ENCODE data around the gene FRAT1. TPM values are rescaled to one million over a fixed set of nuclear protein-coding genes. Genes with fewer than 3 reads are reported as not detected.

Gene FRAT1
- polyA plus RNA-seq, 1 of the 3 experiments (the other 2 are of a cell fraction), result 1.8 TPM

DNA sequence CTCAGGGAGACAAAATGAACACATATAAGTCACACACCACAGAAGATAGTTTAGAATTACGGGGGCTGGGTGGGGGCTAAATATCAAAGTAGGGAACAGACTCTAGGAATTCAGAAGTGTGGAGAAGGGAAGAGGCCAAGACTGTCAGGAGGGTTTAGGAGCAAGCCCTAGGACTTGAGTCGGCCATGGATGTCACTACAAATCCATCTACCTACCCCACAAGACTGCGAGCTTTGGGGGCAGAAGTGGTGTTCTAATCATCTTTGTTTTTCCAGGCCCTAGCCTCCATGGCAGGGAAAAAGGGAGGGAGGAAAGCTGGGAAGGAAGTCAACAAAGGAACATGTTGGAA lies 20.9 kb upstream of the FRAT1 start:
- H4K20me1 ChIP-seq (ENCODE audit: insufficient read depth), result no peaks in the 10 kb centered on the region
- no peaks in the 10 kb centered on the region for H3K79me2 ChIP-seq (ENCODE audit: insufficient read depth)
- no peak for DNase-seq
- no peaks in the 10 kb centered on the region for H3K27me3 ChIP-seq (ENCODE audit: insufficient read depth)
- no peaks in the 10 kb centered on the region for H3K9me3 ChIP-seq
- no peak overlapping the region for H3K9ac ChIP-seq
- H2AFZ ChIP-seq (ENCODE audit: low read depth), result no peak overlapping the region
- H3K27ac ChIP-seq (ENCODE audit: low read depth in 2 of 2, low read length in 1 of 2), result no peak overlapping the region
- H3K36me3 ChIP-seq (replicated peaks in 1 of 2; ENCODE audit: control insufficient read depth in 1 of 2, insufficient read depth in 2 of 2, low read length in 1 of 2), result no peaks in the 10 kb centered on the region
- no peak overlapping the region for H3K4me2 ChIP-seq
- H3K4me3 ChIP-seq (ENCODE audit: low read depth in 2 of 2, low read length in 1 of 2), result no peak overlapping the region
- TF ChIP-seq NRF1 (IDR thresholded peaks at IDR 0.05; ENCODE audit: low read depth, low read length) (no peak), SIN3A (IDR thresholded peaks at IDR 0.05; ENCODE audit: borderline replicate concordance, low read depth, low read length) (no peak), RXRA (IDR thresholded peaks at IDR 0.05; ENCODE audit: borderline replicate concordance, low read depth) (no peak), GABPA (IDR thresholded peaks at IDR 0.05; ENCODE audit: low read depth) (no peak), ELF1 (IDR thresholded peaks at IDR 0.05) (no peak), POLR2AphosphoS5 (IDR thresholded peaks at IDR 0.05; ENCODE audit: low read depth, low read length) (no peak), SMC3 (IDR thresholded peaks at IDR 0.05; ENCODE audit: low read depth, low read length) (no peak), FOSL2 (IDR thresholded peaks at IDR 0.05; ENCODE audit: borderline replicate concordance, low read depth) (no peak), EP300 (IDR thresholded peaks at IDR 0.05; ENCODE audit: borderline replicate concordance in 1 of 2, low read depth in 1 of 2, low read length in 1 of 2) (no peak)
- TF ChIP-seq, protein P1, sequence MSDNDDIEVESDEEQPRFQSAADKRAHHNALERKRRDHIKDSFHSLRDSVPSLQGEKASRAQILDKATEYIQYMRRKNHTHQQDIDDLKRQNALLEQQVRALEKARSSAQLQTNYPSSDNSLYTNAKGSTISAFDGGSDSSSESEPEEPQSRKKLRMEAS (IDR thresholded peaks at IDR 0.05; ENCODE audit: low read depth), result no peak
- TF ChIP-seq, protein P2, sequence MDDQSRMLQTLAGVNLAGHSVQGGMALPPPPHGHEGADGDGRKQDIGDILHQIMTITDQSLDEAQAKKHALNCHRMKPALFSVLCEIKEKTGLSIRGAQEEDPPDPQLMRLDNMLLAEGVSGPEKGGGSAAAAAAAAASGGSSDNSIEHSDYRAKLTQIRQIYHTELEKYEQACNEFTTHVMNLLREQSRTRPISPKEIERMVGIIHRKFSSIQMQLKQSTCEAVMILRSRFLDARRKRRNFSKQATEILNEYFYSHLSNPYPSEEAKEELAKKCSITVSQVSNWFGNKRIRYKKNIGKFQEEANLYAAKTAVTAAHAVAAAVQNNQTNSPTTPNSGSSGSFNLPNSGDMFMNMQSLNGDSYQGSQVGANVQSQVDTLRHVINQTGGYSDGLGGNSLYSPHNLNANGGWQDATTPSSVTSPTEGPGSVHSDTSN (IDR thresholded peaks at IDR 0.05), result no peak
- ChIA-PET POLR2A (no interaction called here), CTCF (no interaction called here)
- H3F3A ChIP-seq (replicated peaks; ENCODE audit: insufficient read depth), result no peaks in the 10 kb centered on the region
- 88% methylated on average over 3 of the region's 3 CpGs for WGBS (ENCODE audit: low lambda C conversion rate)
- no peaks in the 10 kb centered on the region for H3K9me2 ChIP-seq
- no peaks in the 10 kb centered on the region for H3K4me1 ChIP-seq (ENCODE audit: control insufficient read depth in 1 of 2, insufficient read depth in 2 of 2, low read depth in 1 of 2, low read length in 1 of 2)

DNA sequence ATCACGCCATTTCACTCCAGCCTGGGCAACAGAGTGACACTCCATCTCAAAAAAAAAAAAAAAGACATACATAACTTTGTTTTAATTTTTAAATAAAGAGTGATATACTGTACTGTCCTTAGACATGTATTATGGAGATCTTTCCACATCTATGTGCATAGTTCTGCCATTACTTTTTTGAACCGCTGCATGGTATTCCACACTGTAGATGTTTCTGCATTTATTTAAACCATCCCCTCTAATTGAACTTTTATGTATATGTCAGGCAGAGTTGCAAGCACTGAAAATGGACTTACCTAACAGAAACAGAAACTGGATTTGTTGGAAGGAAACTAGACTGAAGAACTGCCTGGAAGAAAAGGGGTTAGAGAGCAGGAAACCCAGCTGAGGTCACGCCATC lies 18.1 kb upstream of the FRAT1 start:
- Histone ChIP-seq H3K36me3 (replicated peaks in 1 of 2; ENCODE audit: control insufficient read depth in 1 of 2, insufficient read depth in 2 of 2, low read length in 1 of 2) (no peaks in the 10 kb centered on the region), H3K27ac (ENCODE audit: low read depth in 2 of 2, low read length in 1 of 2) (no peak overlapping the region), H3K27me3 (ENCODE audit: insufficient read depth) (no peaks in the 10 kb centered on the region), H3K9me2 (no peaks in the 10 kb centered on the region), H3K79me2 (ENCODE audit: insufficient read depth) (no peaks in the 10 kb centered on the region), H3K4me2 (no peak overlapping the region), H3K9me3 (no peaks in the 10 kb centered on the region), H3F3A (replicated peaks; ENCODE audit: insufficient read depth) (no peaks in the 10 kb centered on the region), H3K4me3 (ENCODE audit: low read depth in 2 of 2, low read length in 1 of 2) (no peak overlapping the region), H3K9ac (no peak overlapping the region), H2AFZ (ENCODE audit: low read depth) (no peak overlapping the region), H3K4me1 (ENCODE audit: control insufficient read depth in 1 of 2, insufficient read depth in 2 of 2, low read depth in 1 of 2, low read length in 1 of 2) (no peaks in the 10 kb centered on the region), H4K20me1 (ENCODE audit: insufficient read depth) (no peaks in the 10 kb centered on the region)
- 97% methylated on average over 3 of the region's 3 CpGs for WGBS (ENCODE audit: low lambda C conversion rate)
- ChIA-PET CTCF (no interaction called here), POLR2A (no interaction called here)
- no peak for DNase-seq
- no peak for TF ChIP-seq CHD2 (IDR thresholded peaks at IDR 0.05; ENCODE audit: low read length, partially characterized antibody)
- TF ChIP-seq POLR2AphosphoS5 (IDR thresholded peaks at IDR 0.05; ENCODE audit: low read depth, low read length), result no peak
- no peak for TF ChIP-seq NRF1 (IDR thresholded peaks at IDR 0.05; ENCODE audit: low read depth, low read length)
- no peak for TF ChIP-seq EP300 (IDR thresholded peaks at IDR 0.05; ENCODE audit: borderline replicate concordance in 1 of 2, low read depth in 1 of 2, low read length in 1 of 2)
- no peak for TF ChIP-seq SIN3A (IDR thresholded peaks at IDR 0.05; ENCODE audit: borderline replicate concordance, low read depth, low read length)
- no peak for TF ChIP-seq EZH2phosphoT487 (IDR thresholded peaks at IDR 0.05; ENCODE audit: borderline replicate concordance, low read depth)
- TF ChIP-seq MXI1 (IDR thresholded peaks at IDR 0.05; ENCODE audit: low read depth, low read length), result no peak
- TF ChIP-seq RXRA (IDR thresholded peaks at IDR 0.05; ENCODE audit: borderline replicate concordance, low read depth), result no peak
- no peak for TF ChIP-seq GATA2 (CRISPR knock-in tag; IDR thresholded peaks at IDR 0.05)
- no peak for TF ChIP-seq IRF3 (IDR thresholded peaks at IDR 0.05; ENCODE audit: low read depth, low read length)
- TF ChIP-seq MEF2A (IDR thresholded peaks at IDR 0.05; ENCODE audit: borderline replicate concordance, low read depth), result no peak
- TF ChIP-seq, protein P1 (IDR thresholded peaks at IDR 0.05; ENCODE audit: low read depth), result no peak
- no peak for TF ChIP-seq SMC3 (IDR thresholded peaks at IDR 0.05; ENCODE audit: low read depth, low read length)
- TF ChIP-seq, protein P3, sequence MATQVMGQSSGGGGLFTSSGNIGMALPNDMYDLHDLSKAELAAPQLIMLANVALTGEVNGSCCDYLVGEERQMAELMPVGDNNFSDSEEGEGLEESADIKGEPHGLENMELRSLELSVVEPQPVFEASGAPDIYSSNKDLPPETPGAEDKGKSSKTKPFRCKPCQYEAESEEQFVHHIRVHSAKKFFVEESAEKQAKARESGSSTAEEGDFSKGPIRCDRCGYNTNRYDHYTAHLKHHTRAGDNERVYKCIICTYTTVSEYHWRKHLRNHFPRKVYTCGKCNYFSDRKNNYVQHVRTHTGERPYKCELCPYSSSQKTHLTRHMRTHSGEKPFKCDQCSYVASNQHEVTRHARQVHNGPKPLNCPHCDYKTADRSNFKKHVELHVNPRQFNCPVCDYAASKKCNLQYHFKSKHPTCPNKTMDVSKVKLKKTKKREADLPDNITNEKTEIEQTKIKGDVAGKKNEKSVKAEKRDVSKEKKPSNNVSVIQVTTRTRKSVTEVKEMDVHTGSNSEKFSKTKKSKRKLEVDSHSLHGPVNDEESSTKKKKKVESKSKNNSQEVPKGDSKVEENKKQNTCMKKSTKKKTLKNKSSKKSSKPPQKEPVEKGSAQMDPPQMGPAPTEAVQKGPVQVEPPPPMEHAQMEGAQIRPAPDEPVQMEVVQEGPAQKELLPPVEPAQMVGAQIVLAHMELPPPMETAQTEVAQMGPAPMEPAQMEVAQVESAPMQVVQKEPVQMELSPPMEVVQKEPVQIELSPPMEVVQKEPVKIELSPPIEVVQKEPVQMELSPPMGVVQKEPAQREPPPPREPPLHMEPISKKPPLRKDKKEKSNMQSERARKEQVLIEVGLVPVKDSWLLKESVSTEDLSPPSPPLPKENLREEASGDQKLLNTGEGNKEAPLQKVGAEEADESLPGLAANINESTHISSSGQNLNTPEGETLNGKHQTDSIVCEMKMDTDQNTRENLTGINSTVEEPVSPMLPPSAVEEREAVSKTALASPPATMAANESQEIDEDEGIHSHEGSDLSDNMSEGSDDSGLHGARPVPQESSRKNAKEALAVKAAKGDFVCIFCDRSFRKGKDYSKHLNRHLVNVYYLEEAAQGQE (IDR thresholded peaks at IDR 0.05; ENCODE audit: low read depth, low read length), result no peak
- no peak for TF ChIP-seq ELF1 (IDR thresholded peaks at IDR 0.05)

Measured in SK-N-SH (cell line).